ENCODE results near the gene VWA2.

DNA sequence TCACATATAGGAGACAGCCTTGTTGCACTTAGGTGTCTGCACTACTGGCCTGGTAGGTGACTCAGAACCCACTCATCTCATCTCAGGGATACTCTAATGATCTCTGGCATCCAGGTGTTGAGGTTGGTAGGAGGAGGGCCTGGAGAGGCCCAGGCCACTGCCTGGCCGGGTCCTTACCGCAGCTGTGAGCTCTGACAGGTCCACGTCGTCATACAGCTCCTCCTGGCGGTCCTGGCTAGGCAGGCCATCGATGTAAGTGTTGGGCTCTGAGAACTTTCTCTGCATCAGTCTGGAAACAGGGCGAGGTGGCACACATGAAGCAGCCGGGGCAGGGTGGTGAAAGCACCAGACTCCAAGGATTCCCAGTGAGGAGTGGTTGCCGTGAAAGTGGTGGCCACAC is 62.1 kb downstream of the VWA2 start:
- no peak for TF ChIP-seq LEF1 (IDR thresholded peaks at IDR 0.05; ENCODE audit: borderline replicate concordance)
- TF ChIP-seq BHLHE40 (IDR thresholded peaks at IDR 0.05; ENCODE audit: borderline replicate concordance): no peak
- TF ChIP-seq SP1 (IDR thresholded peaks at IDR 0.05): no peak

Data from HEK293T (cell line).